Measurements from ENCODE around the gene TOR3A. TPM values are rescaled to one million over a fixed set of nuclear protein-coding genes. Genes with fewer than 3 reads are reported as not detected.

The TOR3A gene
- total and polyA plus RNA-seq, 2 of the 8 experiments (the other 6 are each of a cell fraction or from before 2014, with no cell fraction given) = 15.3 to 21.4 TPM

GRCh38 chr1:179091691-179092165 is 9.9 kb downstream of the TOR3A start:
- DNase-seq (ENCODE audit: low read depth in 1 of 2, low spot score in 2 of 2) (no peak), FAIRE-seq (no peak)
- H2BK120ac ChIP-seq (replicated peaks; ENCODE audit: low read depth, low read length) = no peak overlapping the region
- WGBS, 2 experiments (ENCODE audit: extremely low coverage in 1 of 2, insufficient coverage in 1 of 2, insufficient read length in 1 of 2, insufficient replicate concordance in 2 of 2, low coverage in 1 of 2, low lambda C conversion rate in 2 of 2, missing lambda C conversion rate in 1 of 2) = 98% methylated on average over 5 of the region's 5 CpGs; no CpG with 5 or more reads in 1 of the 2 experiments
- no peak overlapping the region for H2AK5ac ChIP-seq (ENCODE audit: low read depth, low read length)
- H2AFZ ChIP-seq (ENCODE audit: low read length) = no peak overlapping the region
- POLR2A ChIA-PET (ENCODE audit: partially characterized antibody) = interaction anchor here (0.8 to 2.2 kb wide), 3 partner anchors 8 to 10 kb away, joined by 3 to 6 read pairs (median 4); partner anchors contain the start of gene TOR3A
- H4K5ac ChIP-seq (ENCODE audit: insufficient read length, low read depth, low read length) = no peak overlapping the region
- peaks cover 5 to 7% of the 10 kb centered on the region in 2 experiments for H4K20me1 ChIP-seq (replicated peaks in 1 of 2; ENCODE audit: control insufficient read depth in 1 of 2, insufficient read depth in 2 of 2, low read length in 2 of 2)
- H4K8ac ChIP-seq (ENCODE audit: extremely low read depth, insufficient read depth, low read length) = no peak overlapping the region
- no peak overlapping the region; the same call in 1 of the 2 replicates for H2BK5ac ChIP-seq (ENCODE audit: low read depth, low read length)
- no peaks in the 10 kb centered on the region; the same call in 1 of the 2 replicates for H3K23me2 ChIP-seq (ENCODE audit: low read depth, low read length)
- no peak overlapping the region for H2BK20ac ChIP-seq (ENCODE audit: low read length)
- no peak overlapping the region for H3K14ac ChIP-seq (ENCODE audit: insufficient read length)
- no peak overlapping the region for H3K4me2 ChIP-seq (ENCODE audit: insufficient read depth in 1 of 2, low read depth in 2 of 2, low read length in 2 of 2)
- H4K91ac ChIP-seq (replicated peaks; ENCODE audit: insufficient read length, low read length) = no peak overlapping the region
- H3K4ac ChIP-seq (replicated peaks; ENCODE audit: insufficient read length, low read depth, low read length) = no peak overlapping the region
- peaks cover 9 to 39% (median 30%) of the 10 kb centered on the region in 4 experiments for H3K36me3 ChIP-seq (ENCODE audit: control insufficient read depth in 2 of 4, insufficient read depth in 4 of 4, low read length in 3 of 4)
- CTCF ChIA-PET (ENCODE audit: partially characterized antibody) = interaction anchor here (5.7 kb wide), 1 partner anchor 15 kb away, joined by 41 read pairs; no protein-coding TSS in a partner anchor
- H3K79me1 ChIP-seq (ENCODE audit: low read depth, low read length) = peaks cover 8% of the 10 kb centered on the region; the same call in 1 of the 2 replicates
- TF ChIP-seq CTBP2 (IDR thresholded peaks at IDR 0.05; ENCODE audit: borderline replicate concordance, insufficient read depth, insufficient read length, low read length) (no peak), NANOG (IDR thresholded peaks at IDR 0.05; ENCODE audit: insufficient read depth, low read depth, low read length, poor library complexity, severe bottlenecking) (no peak), TAF1 (IDR thresholded peaks at IDR 0.05; ENCODE audit: low read depth, low read length) (no peak), EP300 (IDR thresholded peaks at IDR 0.05; ENCODE audit: borderline replicate concordance in 1 of 2, low read depth in 2 of 2, low read length in 2 of 2) (no peak)
- no peaks in the 10 kb centered on the region for H3K27me3 ChIP-seq (replicated peaks in 1 of 4; ENCODE audit: control insufficient read depth in 3 of 4, extremely low read depth in 1 of 4, insufficient read depth in 3 of 4, low read length in 3 of 4)
- no peak overlapping the region; the same call in 1 of the 2 replicates for H3K27ac ChIP-seq (ENCODE audit: low read depth, low read length)
- H3K18ac ChIP-seq (ENCODE audit: extremely low read depth, low read length) = no peak overlapping the region
- no peak overlapping the region for H3K56ac ChIP-seq (replicated peaks; ENCODE audit: insufficient read length, low read depth, low read length)
- no peaks in the 10 kb centered on the region for H3K9me3 ChIP-seq (ENCODE audit: insufficient read depth in 2 of 2, low read depth in 1 of 2, low read length in 1 of 2)
- peaks cover 0 to 17% of the 10 kb centered on the region in 2 experiments; a peak in 1 of 4 replicates for H3K79me2 ChIP-seq (ENCODE audit: control insufficient read depth in 1 of 2, insufficient read depth in 2 of 2, low read length in 2 of 2)
- H3K23ac ChIP-seq (ENCODE audit: insufficient read length) = no peak overlapping the region
- H3K9ac ChIP-seq (replicated peaks in 1 of 4; ENCODE audit: extremely low read depth in 1 of 4, low read depth in 3 of 4, low read length in 3 of 4) = no peak overlapping the region
- no peak overlapping the region for H3K4me3 ChIP-seq (ENCODE audit: extremely low read depth in 1 of 4, insufficient read depth in 2 of 4, low read depth in 3 of 4, low read length in 4 of 4)
- no peak overlapping the region for H2BK12ac ChIP-seq (ENCODE audit: low read depth, low read length)
- peaks cover 0 to 19% (median 12%) of the 10 kb centered on the region in 4 experiments; a peak in 6 of 7 replicates for H3K4me1 ChIP-seq (replicated peaks in 1 of 4; ENCODE audit: control insufficient read depth in 3 of 4, insufficient read depth in 4 of 4, low read length in 3 of 4)
- no peak overlapping the region for H2BK15ac ChIP-seq (ENCODE audit: low read length)

All from H1 (cell line).